Stimulated activated naive CD8-positive, alpha-beta T cell treated with anti-CD3 and anti-CD28 coated beads, Interleukin-15, Interleukin-2, amounts not matched to agents 100 ng/mL and 50 ng/mL, for 24 hours (primary cell): ENCODE data around the gene FAM193B.

Source experiments
- H3K27ac Mint-ChIP-seq: one replicate; pipeline ENCODE4 v1.8.0; 2021; ENCODE audit warnings: mild to moderate bottlenecking, mixed read lengths
- H3K27me3 Mint-ChIP-seq: one replicate; pipeline ENCODE4 v1.8.0; 2021; ENCODE audit warnings: mixed read lengths
- H3K36me3 Mint-ChIP-seq: one replicate; pipeline ENCODE4 v1.8.0; 2021; ENCODE audit warnings: low read depth, mixed read lengths
- H3K4me1 Mint-ChIP-seq: one replicate; pipeline ENCODE4 v1.8.0; 2021; ENCODE audit warnings: low read depth, mixed read lengths
- H3K4me3 Mint-ChIP-seq: one replicate; pipeline ENCODE4 v1.8.0; 2021; ENCODE audit warnings: mild to moderate bottlenecking, mixed read lengths
- H3K9me3 Mint-ChIP-seq: one replicate; pipeline ENCODE4 v1.8.0; 2021; ENCODE audit warnings: mixed read lengths

Gene FAM193B

DNA sequence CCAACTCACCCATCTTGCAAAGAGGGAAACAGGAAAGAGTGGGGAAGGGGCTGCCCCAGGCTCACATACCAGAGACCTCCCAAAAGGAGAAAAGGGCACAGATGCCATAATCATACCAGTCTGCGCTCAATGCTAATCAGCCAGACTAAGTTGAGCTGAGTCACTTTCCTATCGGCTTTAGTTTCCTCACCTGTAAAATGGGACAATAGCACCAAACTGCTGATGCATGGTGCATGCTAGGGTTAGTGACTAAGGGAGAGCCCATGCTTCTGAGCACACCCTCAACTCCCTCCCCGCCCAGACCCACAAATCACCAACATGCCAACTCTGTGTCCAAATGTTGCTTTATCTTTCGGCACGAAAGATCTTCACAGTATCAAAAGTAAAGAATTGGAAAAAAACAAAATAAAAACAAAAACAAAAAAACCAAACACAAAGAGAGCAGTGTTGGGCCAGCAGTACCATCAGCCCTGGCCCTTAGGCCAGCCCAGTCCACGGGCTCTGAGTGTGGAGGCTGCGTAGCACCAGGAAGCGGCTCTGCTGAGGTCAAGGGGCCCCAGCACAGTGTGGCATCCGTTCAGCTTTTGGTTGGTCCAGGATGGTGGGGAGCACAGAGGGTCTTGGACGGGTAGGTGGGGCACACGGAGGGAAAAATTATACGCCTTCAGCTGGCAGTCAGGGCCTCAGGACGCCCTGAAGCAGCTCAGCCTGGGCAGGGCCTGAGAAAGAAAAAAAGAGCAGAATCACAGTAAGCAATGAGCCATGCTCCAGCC lies 34.7 kb downstream of the FAM193B start:
- Mint-ChIP-seq H3K4me1 (peaks cover 54% of the 10 kb centered on the region), H3K4me3 (peak overlapping the region; percentile 58), H3K36me3 (peaks cover 49% of the 10 kb centered on the region), H3K9me3 (no peaks in the 10 kb centered on the region), H3K27me3 (no peaks in the 10 kb centered on the region), H3K27ac (peak overlapping the region; percentile 51)

- Mint-ChIP-seq H3K4me1 (peaks cover 59% of the 10 kb centered on the region), H3K27me3 (no peaks in the 10 kb centered on the region), H3K36me3 (peaks cover 71% of the 10 kb centered on the region), H3K4me3 (peak within 1 kb of the TSS; percentile 98), H3K27ac (peak within 1 kb of the TSS; percentile 96), H3K9me3 (no peaks in the 10 kb centered on the region)
Observed at GRCh38 chr5:177516601-177517568, 37.5 kb downstream of the FAM193B start, which contains the start of gene DDX41. Gene DDX41, minus strand, starts transcription at chr5:177516961. Its CDS starts 16 bp downstream, at chr5:177516945.

DNA sequence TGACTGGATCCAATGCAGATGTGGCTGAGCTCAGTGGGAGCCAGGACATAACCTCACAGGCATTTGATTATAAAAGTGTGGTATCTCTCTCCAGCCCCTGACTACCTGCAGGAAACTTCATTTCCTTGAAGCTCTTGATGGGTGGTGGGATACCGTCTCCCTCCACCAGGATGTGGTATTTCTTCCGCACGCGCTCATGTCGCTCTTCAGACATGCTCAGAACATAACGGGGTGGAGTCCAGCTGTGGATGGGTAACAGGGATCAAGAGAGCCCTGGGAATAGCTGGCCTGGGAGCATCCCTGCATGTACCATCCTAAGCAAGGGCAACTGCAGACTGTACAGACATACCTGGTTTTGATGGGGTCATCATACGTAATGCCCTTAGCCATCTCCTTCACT lies 38.8 kb downstream of the FAM193B start:
- Mint-ChIP-seq H3K9me3 (no peaks in the 10 kb centered on the region), H3K4me1 (peaks cover 59% of the 10 kb centered on the region), H3K36me3 (peaks cover 74% of the 10 kb centered on the region), H3K4me3 (peak overlapping the region; percentile 98), H3K27ac (peak overlapping the region; percentile 96), H3K27me3 (no peaks in the 10 kb centered on the region)

DNA sequence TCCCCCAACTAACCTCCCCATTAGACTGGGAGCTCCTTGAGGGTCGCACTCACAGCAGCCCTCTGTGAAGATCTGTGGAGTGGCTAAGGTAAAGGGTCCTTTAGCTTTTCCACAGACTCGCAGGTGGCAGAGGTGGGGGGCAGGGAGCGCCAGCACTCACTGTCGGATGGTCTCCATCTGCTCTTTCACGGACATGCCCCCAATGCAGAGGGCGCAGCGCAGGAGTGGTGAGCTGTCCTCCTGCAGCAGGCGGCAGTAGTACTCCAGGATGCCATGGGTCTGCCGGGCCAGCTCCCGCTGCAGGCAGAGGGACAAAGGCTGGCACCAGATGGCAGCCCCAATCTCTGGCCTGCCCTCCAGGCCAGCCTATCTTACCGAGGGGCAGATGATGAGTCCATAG lies 39.8 kb downstream of the FAM193B start:
- Mint-ChIP-seq H3K36me3 (peaks cover 70% of the 10 kb centered on the region), H3K4me1 (peaks cover 50% of the 10 kb centered on the region), H3K9me3 (no peaks in the 10 kb centered on the region), H3K27me3 (no peaks in the 10 kb centered on the region), H3K27ac (no peak overlapping the region), H3K4me3 (no peak overlapping the region)

DNA sequence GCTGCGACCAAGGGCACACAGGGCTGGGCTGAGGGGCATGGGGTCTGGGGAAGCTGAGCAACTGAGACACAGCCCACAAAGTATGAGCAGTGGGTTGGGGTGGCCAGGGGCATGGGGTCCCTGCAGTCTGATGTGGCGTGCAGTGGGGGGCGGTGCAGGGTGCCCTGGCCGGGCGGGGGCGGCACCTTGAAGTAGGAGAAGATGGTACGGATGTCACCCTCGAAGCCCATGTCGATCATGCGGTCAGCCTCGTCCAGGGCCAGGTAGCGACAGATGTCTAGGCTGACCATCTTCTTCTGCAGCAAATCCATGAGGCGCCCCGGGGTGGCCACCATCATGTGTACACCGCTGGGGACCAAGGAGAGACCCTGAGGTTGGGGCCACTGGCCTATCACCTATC lies 40.9 kb downstream of the FAM193B start:
- Mint-ChIP-seq H3K4me3 (no peak overlapping the region), H3K9me3 (no peaks in the 10 kb centered on the region), H3K4me1 (peaks cover 42% of the 10 kb centered on the region), H3K36me3 (peaks cover 66% of the 10 kb centered on the region), H3K27ac (no peak overlapping the region), H3K27me3 (no peaks in the 10 kb centered on the region)

DNA sequence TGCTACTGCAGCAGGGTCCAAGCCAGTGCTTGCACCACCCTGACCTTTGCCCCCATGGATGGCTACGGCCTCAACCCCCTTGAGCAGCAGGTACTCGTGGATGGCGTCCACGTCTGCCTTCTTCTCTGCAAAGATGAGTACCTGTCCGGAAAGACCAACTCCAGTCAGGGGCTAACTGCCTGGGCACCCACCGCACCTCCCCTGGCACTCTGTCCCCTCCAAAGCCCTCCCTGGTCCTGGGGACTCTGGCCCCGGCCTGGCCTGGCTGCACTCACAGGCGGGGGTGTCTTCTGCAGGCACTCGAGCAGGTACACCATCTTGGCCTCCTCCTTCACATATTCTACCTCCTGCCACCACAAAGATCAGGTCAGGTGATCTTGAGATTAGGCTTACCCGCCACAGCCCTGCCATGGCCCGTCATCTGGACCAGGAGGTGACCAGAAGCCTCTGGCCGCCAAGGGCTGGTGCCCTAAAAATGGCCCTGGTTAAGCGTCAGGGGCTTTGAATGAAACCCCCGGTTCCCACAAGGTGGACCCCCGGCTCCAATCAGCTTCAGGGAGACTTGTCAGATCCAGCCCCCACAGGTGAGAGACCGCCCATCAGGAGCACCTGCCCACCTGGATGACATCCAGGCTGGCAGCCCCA lies 41.5 kb downstream of the FAM193B start:
- Mint-ChIP-seq H3K9me3 (no peaks in the 10 kb centered on the region), H3K27me3 (no peaks in the 10 kb centered on the region), H3K4me3 (no peak overlapping the region), H3K27ac (no peak overlapping the region), H3K36me3 (peaks cover 66% of the 10 kb centered on the region), H3K4me1 (peaks cover 43% of the 10 kb centered on the region)

DNA sequence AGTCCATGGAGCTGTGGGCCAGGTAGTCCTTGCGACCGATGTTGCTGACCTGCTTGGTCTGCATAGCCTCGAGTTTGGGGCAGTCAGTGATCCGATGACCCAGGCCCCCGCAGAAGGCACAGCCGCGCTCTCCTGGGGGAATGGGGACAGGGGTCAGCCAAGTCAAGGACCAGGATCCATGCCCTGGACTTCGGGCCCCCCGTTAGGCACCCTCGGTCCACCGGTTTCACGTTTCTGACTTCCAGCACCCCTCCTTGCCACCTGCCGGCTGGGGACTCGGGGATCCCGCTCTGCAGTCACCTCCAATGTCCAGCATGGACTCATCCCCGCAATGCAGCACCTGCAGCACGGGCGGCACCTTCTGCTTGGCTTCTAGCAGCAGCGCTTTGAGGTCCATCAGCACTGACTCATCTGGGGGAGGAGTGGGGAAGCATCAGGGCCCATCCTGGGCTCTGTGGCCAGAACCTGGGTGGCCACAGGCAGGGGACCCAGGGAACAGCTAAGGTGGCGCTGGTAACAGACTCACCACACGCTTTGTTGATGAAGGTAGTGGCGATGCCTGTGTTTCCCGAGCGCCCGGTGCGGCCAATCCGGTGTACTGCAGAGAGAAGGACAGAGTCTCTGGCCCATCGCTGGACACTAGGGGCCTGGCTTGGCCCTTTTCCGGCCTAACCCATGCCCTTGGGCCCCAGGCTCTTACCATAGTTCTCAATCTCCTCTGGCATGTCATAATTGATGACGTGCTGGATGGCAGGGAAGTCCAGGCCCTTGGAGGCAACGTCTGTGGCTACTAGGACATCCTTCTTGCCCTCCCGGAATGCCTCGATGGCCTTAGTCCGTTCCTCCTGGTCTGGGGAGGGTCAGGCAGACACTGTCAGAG lies 42.3 kb downstream of the FAM193B start:
- Mint-ChIP-seq H3K36me3 (peaks cover 62% of the 10 kb centered on the region), H3K27ac (no peak overlapping the region), H3K9me3 (no peaks in the 10 kb centered on the region), H3K27me3 (no peaks in the 10 kb centered on the region), H3K4me3 (no peak overlapping the region), H3K4me1 (peaks cover 42% of the 10 kb centered on the region)

GRCh38 chr5:177511181-177511580 lies 43.2 kb downstream of the FAM193B start:
- Mint-ChIP-seq H3K4me1 (peaks cover 35% of the 10 kb centered on the region), H3K27ac (peak overlapping the region; percentile 15), H3K27me3 (no peaks in the 10 kb centered on the region), H3K4me3 (no peak overlapping the region), H3K9me3 (no peaks in the 10 kb centered on the region), H3K36me3 (peaks cover 54% of the 10 kb centered on the region)

DNA sequence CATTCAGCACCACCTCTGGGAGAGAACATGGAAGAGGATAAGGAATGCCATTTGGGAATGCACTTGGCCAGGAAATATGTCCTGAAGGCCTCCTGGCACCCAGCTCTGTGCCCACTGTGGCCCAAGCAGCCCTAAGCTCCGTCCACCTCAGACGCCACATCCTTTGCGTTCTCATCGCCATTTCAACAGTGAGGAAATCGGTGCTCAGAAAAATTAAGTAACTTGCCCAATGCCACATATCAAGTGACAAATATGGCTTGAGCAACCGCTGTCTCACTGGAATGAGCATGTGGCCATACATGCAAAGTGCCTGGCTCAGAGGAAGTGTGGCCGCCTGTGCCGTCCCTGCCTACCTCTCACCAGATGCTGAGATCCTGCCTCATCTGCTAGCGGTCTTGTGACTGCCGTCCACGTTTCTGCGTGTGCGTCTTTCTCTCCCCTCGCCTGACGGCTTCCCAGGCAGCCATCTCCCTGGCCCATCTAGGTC lies 43.8 kb downstream of the FAM193B start:
- H3K27ac Mint-ChIP-seq, result no peak overlapping the region
- H3K9me3 Mint-ChIP-seq, result no peaks in the 10 kb centered on the region
- H3K27me3 Mint-ChIP-seq, result no peaks in the 10 kb centered on the region
- no peak overlapping the region for H3K4me3 Mint-ChIP-seq
- peaks cover 48% of the 10 kb centered on the region for H3K36me3 Mint-ChIP-seq
- peaks cover 30% of the 10 kb centered on the region for H3K4me1 Mint-ChIP-seq

- H3K27ac Mint-ChIP-seq, result no peak overlapping the region
- peak overlapping the region; percentile 51 for H3K4me3 Mint-ChIP-seq
- H3K9me3 Mint-ChIP-seq, result no peaks in the 10 kb centered on the region
- H3K36me3 Mint-ChIP-seq, result peaks cover 43% of the 10 kb centered on the region
- peaks cover 24% of the 10 kb centered on the region for H3K4me1 Mint-ChIP-seq
- no peaks in the 10 kb centered on the region for H3K27me3 Mint-ChIP-seq
Observed at GRCh38 chr5:177509991-177510566, 44.3 kb downstream of the FAM193B start.

DNA sequence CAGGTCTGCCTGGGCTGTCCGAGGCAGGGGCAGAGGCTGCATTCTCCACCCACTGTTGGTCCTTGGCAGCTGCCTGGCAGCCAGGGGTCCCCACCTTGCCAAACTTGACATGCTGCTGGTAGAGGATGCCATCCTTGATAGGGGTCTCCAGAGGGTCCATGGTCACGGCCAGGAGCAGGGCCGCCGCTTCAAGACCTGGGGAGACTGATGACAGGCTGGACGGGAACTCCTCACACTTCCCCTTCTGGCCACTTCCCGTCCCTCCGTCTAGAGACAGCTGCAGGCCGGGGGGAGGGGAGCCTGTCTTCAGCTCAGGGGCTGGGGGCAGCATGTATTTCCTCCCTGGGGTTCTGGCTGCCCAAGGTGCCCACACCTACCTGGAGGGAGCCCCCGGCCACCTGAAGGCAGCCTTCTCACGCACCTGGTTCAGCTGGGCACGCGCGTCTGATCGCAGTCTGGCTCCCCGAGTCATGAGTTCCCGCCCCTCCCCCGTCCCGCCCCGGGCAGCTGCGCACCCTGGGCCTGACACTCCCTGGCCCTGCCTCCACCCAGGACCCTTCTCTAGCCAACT lies 44.9 kb downstream of the FAM193B start, which contains the start of gene DOK3:
Gene DOK3, minus strand, starts transcription at position 446 of the 571 bp plus-strand sequence. Its CDS starts 286 bp downstream, at position 160.
- Mint-ChIP-seq H3K27ac (no peak within 1 kb of the TSS), H3K36me3 (peaks cover 40% of the 10 kb centered on the region), H3K27me3 (no peaks in the 10 kb centered on the region), H3K4me3 (peak within 1 kb of the TSS; percentile 51), H3K9me3 (no peaks in the 10 kb centered on the region), H3K4me1 (peaks cover 18% of the 10 kb centered on the region)

DNA sequence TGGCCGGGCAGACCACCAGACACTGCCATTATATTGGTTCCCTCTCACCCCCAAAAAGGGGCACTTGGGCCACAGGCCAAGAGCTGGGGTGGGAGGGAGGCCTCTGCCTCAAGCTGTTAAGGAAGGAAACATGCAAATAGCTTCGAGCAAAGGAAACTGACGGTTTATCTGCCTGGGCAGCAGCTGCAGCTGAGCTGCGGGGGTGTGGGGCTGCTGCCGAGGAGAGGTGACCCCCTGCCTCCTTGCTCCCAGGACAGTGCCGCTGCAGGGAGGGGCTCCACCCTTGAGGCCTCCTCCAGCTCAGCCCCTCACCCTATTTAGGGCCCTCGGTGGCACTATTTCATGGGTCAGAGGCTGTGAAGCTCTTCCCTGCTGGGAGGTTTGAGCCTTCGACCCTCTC lies 45.5 kb downstream of the FAM193B start:
- peaks cover 16% of the 10 kb centered on the region for H3K4me1 Mint-ChIP-seq
- H3K9me3 Mint-ChIP-seq, result no peaks in the 10 kb centered on the region
- no peak overlapping the region for H3K27ac Mint-ChIP-seq
- H3K27me3 Mint-ChIP-seq, result no peaks in the 10 kb centered on the region
- H3K4me3 Mint-ChIP-seq, result peak overlapping the region; percentile 51
- H3K36me3 Mint-ChIP-seq, result peaks cover 34% of the 10 kb centered on the region

GRCh38 chr5:177508221-177508611 lies 46.1 kb downstream of the FAM193B start:
- Mint-ChIP-seq H3K9me3 (no peaks in the 10 kb centered on the region), H3K4me1 (peaks cover 16% of the 10 kb centered on the region), H3K27ac (no peak overlapping the region), H3K27me3 (no peaks in the 10 kb centered on the region), H3K36me3 (peaks cover 28% of the 10 kb centered on the region), H3K4me3 (no peak overlapping the region)
